OCI-LY7 (cell line): ENCODE results near the gene GRK5.

ENCODE experiments used
- CTCF ChIP-seq: fragments of 200-600 bp; sonication (generic); conservative IDR thresholded peaks from 2 replicates; pipeline ENCODE4 v1.5.1; 2014; ENCODE audit warnings: mild to moderate bottlenecking, antibody characterized with exemption, low read length, moderate library complexity, mixed read lengths
- EZH2phosphoT487 ChIP-seq: fragments of 200-600 bp; sonication (generic); IDR thresholded peaks from 2 replicates; pipeline ENCODE4 v1.6.1; 2018; ENCODE audit warnings: low read depth, borderline replicate concordance, mild to moderate bottlenecking, mixed run types, antibody characterized with exemption, low read length, moderate library complexity, mixed read lengths

GRCh38 chr10:119493155-119493554, 285.8 kb downstream of the GRK5 start:
- TF ChIP-seq CTCF (no peak), EZH2phosphoT487 (no peak)
